Activated T-cell treated with anti-CD3 and anti-CD28 coated beads for 4 hours (primary cell): Measurements from ENCODE around the gene LRRFIP1.

Experiments
- DNase-seq: peaks from one replicate; pipeline ENCODE4 v3.0.0-alpha.2; 2020

The LRRFIP1 gene

GRCh38 chr2:237708491-237708890, 81.1 kb downstream of the LRRFIP1 start:
- DNase-seq = no peak

- DNase-seq = no peak
Measured at GRCh38 chr2:237708961-237709360, 81.6 kb downstream of the LRRFIP1 start.

- DNase-seq = no peak
Measured at GRCh38 chr2:237711458-237712150, 84.2 kb downstream of the LRRFIP1 start.

- DNase-seq = no peak
Measured at GRCh38 chr2:237712477-237713377, 85.3 kb downstream of the LRRFIP1 start.

GRCh38 chr2:237714690-237715458, 87.5 kb downstream of the LRRFIP1 start:
- no peak for DNase-seq

- DNase-seq = no peak
Measured at GRCh38 chr2:237715459-237715947, 88.1 kb downstream of the LRRFIP1 start.

- DNase-seq = no peak
Measured at GRCh38 chr2:237716011-237716410, 88.6 kb downstream of the LRRFIP1 start.

GRCh38 chr2:237717366-237718276, 90.2 kb downstream of the LRRFIP1 start:
- DNase-seq = no peak

GRCh38 chr2:237718277-237718634, 90.9 kb downstream of the LRRFIP1 start:
- no peak for DNase-seq

- DNase-seq = no peak
Measured at GRCh38 chr2:237720444-237720843, 93.1 kb downstream of the LRRFIP1 start.

- no peak for DNase-seq
Measured at GRCh38 chr2:237720957-237721356, 93.6 kb downstream of the LRRFIP1 start.

- DNase-seq = no peak
Measured at GRCh38 chr2:237721458-237721857, 94.1 kb downstream of the LRRFIP1 start.

- no peak for DNase-seq
Measured at GRCh38 chr2:237722616-237723015, 95.2 kb downstream of the LRRFIP1 start.

- DNase-seq = no peak
Measured at GRCh38 chr2:237723023-237723422, 95.6 kb downstream of the LRRFIP1 start.

- no peak for DNase-seq
Measured at GRCh38 chr2:237723602-237724001, 96.2 kb downstream of the LRRFIP1 start.

- DNase-seq = no peak
Measured at GRCh38 chr2:237724811-237725478, 97.6 kb downstream of the LRRFIP1 start.

GRCh38 chr2:237725661-237726060, 98.3 kb downstream of the LRRFIP1 start:
- DNase-seq = no peak

GRCh38 chr2:237726401-237726830, 99.0 kb downstream of the LRRFIP1 start:
- DNase-seq = no peak

- no peak for DNase-seq
Measured at GRCh38 chr2:237727363-237727762, 100.0 kb downstream of the LRRFIP1 start.

GRCh38 chr2:237729681-237730475, 102.5 kb downstream of the LRRFIP1 start:
- DNase-seq = no peak

- DNase-seq = peak; percentile 23
Measured at GRCh38 chr2:237731663-237732062, 104.3 kb downstream of the LRRFIP1 start.
